IMR-90 (cell line): Measurements from ENCODE around the gene MTF1. TPM values are rescaled to one million over a fixed set of nuclear protein-coding genes. Genes with fewer than 3 reads are reported as not detected.

ENCODE experiments used
- ATAC-seq: fragments of 200-7000 bp; cut with Tn5 transposase; 2 replicates; pipeline ENCODE4 v1.9.1; 2020; ENCODE audit warnings: low read depth, mild to moderate bottlenecking, moderate library complexity
- BruUV-seq: library from RNA; stranded (reverse); fragments of 400-500 nt; replicated peaks from 2 replicates; lab custom pipeline; 2021; lab: Mats Ljungman, UMichigan
- CTCF ChIA-PET: fragments of 300-600 bp; formaldehyde crosslinking; extraction: SDS; loops from one replicate; lab custom pipeline; 2021; ENCODE audit warnings: antibody characterized with exemption; lab: Yijun Ruan, JAX
- POLR2A ChIA-PET: fragments of 300-600 bp; sonication (Branson Sonifier 250); formaldehyde crosslinking; loops from one replicate; lab custom pipeline; 2022; ENCODE audit warnings: antibody characterized with exemption; ENCODE audit not compliant: unreplicated experiment; lab: Charles Lee
- DNase-seq: peaks from one replicate; pipeline ENCODE4 v3.0.0; 2013
- H2AFZ ChIP-seq: replicated peaks from 2 replicates; pipeline ENCODE3; 2013; ENCODE audit warnings: low read length, mild to moderate bottlenecking; ENCODE audit not compliant: poor library complexity
- H2AK5ac ChIP-seq: 2 replicates; pipeline ENCODE4 v1.6.1; 2013; ENCODE audit warnings: low read depth, low read length, inconsistent platforms
- H2AK9ac ChIP-seq: replicated peaks from 2 replicates; pipeline ENCODE3; 2013; ENCODE audit warnings: mild to moderate bottlenecking, low read depth, low read length, moderate library complexity; ENCODE audit not compliant: poor library complexity
- H2BK120ac ChIP-seq: 2 replicates; pipeline ENCODE4 v1.6.1; 2013; ENCODE audit warnings: low read depth, low read length, inconsistent platforms
- H2BK15ac ChIP-seq: 3 replicates; pipeline ENCODE4 v1.6.1; 2013; ENCODE audit warnings: low read depth, low read length, inconsistent platforms
- H2BK20ac ChIP-seq: 2 replicates; pipeline ENCODE4 v1.6.1; 2013; ENCODE audit warnings: low read depth, mild to moderate bottlenecking, inconsistent platforms, low read length, moderate library complexity
- H2BK5ac ChIP-seq: 2 replicates; pipeline ENCODE4 v1.6.1; 2013; ENCODE audit warnings: mild to moderate bottlenecking, low read depth, low read length, inconsistent platforms; ENCODE audit not compliant: poor library complexity, severe bottlenecking
- H3K14ac ChIP-seq: replicated peaks from 2 replicates; pipeline ENCODE4 v1.6.1; 2013; ENCODE audit warnings: low read depth, low read length, inconsistent platforms
- H3K18ac ChIP-seq: 2 replicates; pipeline ENCODE4 v1.6.1; 2013; ENCODE audit warnings: low read depth, low read length, control low read depth
- H3K23ac ChIP-seq: 2 replicates; pipeline ENCODE4 v1.6.1; 2013; ENCODE audit warnings: low read depth, low read length, inconsistent platforms
- H3K27ac ChIP-seq: 2 replicates; pipeline ENCODE4 v1.5.1; 2013; ENCODE audit warnings: mild to moderate bottlenecking, control low read depth, low read length; ENCODE audit not compliant: insufficient read depth
- H3K27me3 ChIP-seq: 2 replicates; pipeline ENCODE4 v1.6.1; 2013; ENCODE audit warnings: low read length; ENCODE audit not compliant: control insufficient read depth, insufficient read depth
- H3K36me3 ChIP-seq: 2 replicates; pipeline ENCODE4 v1.6.1; 2013; ENCODE audit warnings: low read length, mixed read lengths; ENCODE audit not compliant: control insufficient read depth, insufficient read depth
- H3K4ac ChIP-seq: 2 replicates; pipeline ENCODE4 v1.6.1; 2013; ENCODE audit warnings: low read depth, low read length, inconsistent platforms
- H3K4me1 ChIP-seq: 2 replicates; pipeline ENCODE4 v1.6.1; 2013; ENCODE audit warnings: low read length, mixed read lengths; ENCODE audit not compliant: control insufficient read depth, insufficient read depth
- H3K4me2 ChIP-seq: 2 replicates; pipeline ENCODE4 v1.6.1; 2013; ENCODE audit warnings: low read depth, mild to moderate bottlenecking, control low read depth, low read length, moderate library complexity
- H3K4me3 ChIP-seq: 2 replicates; pipeline ENCODE4 v1.5.1; 2013; ENCODE audit warnings: low read depth, mild to moderate bottlenecking, control low read depth, low read length, moderate library complexity; ENCODE audit not compliant: insufficient read depth
- H3K56ac ChIP-seq: 2 replicates; pipeline ENCODE4 v1.6.1; 2013; ENCODE audit warnings: low read length, inconsistent platforms; ENCODE audit not compliant: insufficient read depth; ENCODE audit errors: extremely low read depth
- H3K79me1 ChIP-seq, 2 experiments: 2 replicates each; pipeline ENCODE4 v1.6.1; 2013; ENCODE audit warnings: low read length in 2 of 2, inconsistent platforms in 1 of 2, low read depth in 1 of 2
- H3K9ac ChIP-seq: 2 replicates; pipeline ENCODE4 v1.6.1; 2013; ENCODE audit warnings: low read depth, low read length, control low read depth
- H3K9me1 ChIP-seq: 2 replicates; pipeline ENCODE4 v1.6.1; 2013; ENCODE audit warnings: low read length, inconsistent platforms; ENCODE audit not compliant: insufficient read depth
- H3K9me3 ChIP-seq: 2 replicates; pipeline ENCODE4 v1.6.1; 2013; ENCODE audit warnings: low read length; ENCODE audit not compliant: control insufficient read depth, insufficient read depth
- H4K20me1 ChIP-seq: 2 replicates; pipeline ENCODE4 v1.6.1; 2013; ENCODE audit warnings: low read length, inconsistent platforms; ENCODE audit not compliant: insufficient read depth
- H4K5ac ChIP-seq: 2 replicates; pipeline ENCODE4 v1.6.1; 2013; ENCODE audit warnings: mild to moderate bottlenecking, low read depth, low read length, control low read depth
- H4K8ac ChIP-seq, 2 experiments: 2 replicates each; pipeline ENCODE4 v1.6.1; 2013; ENCODE audit warnings: low read depth in 2 of 2, low read length in 2 of 2, control low read depth in 1 of 2, inconsistent platforms in 1 of 2
- H4K91ac ChIP-seq: 2 replicates; pipeline ENCODE4 v1.6.1; 2013; ENCODE audit warnings: low read depth, low read length, inconsistent platforms; ENCODE audit not compliant: insufficient read depth
- BHLHE40 ChIP-seq: fragments of 150-350 bp; IDR thresholded peaks from 2 replicates; pipeline ENCODE4 v1.6.1; 2016; ENCODE audit warnings: mild to moderate bottlenecking, low read depth, low read length
- CEBPB ChIP-seq: IDR thresholded peaks from 2 replicates; pipeline ENCODE4 v1.6.1; 2012; ENCODE audit warnings: low read depth, low read length, improper control_type of control experiment
- CHD1 ChIP-seq: IDR thresholded peaks from 2 replicates; pipeline ENCODE4 v1.6.1; 2012; ENCODE audit warnings: low read depth, low read length, improper control_type of control experiment
- FOS ChIP-seq: fragments of 150-350 bp; IDR thresholded peaks from 2 replicates; pipeline ENCODE4 v1.6.1; 2016; ENCODE audit warnings: low read depth, low read length
- MAFK ChIP-seq: IDR thresholded peaks from 2 replicates; pipeline ENCODE4 v1.6.1; 2012; ENCODE audit warnings: low read depth, low read length, improper control_type of control experiment
- MAZ ChIP-seq: IDR thresholded peaks from 2 replicates; pipeline ENCODE4 v1.6.1; 2012; ENCODE audit warnings: low read depth, mild to moderate bottlenecking, low read length, improper control_type of control experiment, moderate library complexity, borderline replicate concordance
- MXI1 ChIP-seq: IDR thresholded peaks from 2 replicates; pipeline ENCODE4 v1.6.1; 2012; ENCODE audit warnings: low read depth, mild to moderate bottlenecking, low read length, moderate library complexity, borderline replicate concordance
- NFE2L2 ChIP-seq: fragments of 150-350 bp; IDR thresholded peaks from 2 replicates; pipeline ENCODE4 v1.6.1; 2016; ENCODE audit warnings: low read depth, mild to moderate bottlenecking, low read length
- POLR2A ChIP-seq: IDR thresholded peaks from 2 replicates; pipeline ENCODE4 v1.6.1; 2012; ENCODE audit warnings: mild to moderate bottlenecking, low read depth, low read length
- RAD21 ChIP-seq: IDR thresholded peaks from 2 replicates; pipeline ENCODE4 v1.6.1; 2012; ENCODE audit warnings: low read length, improper control_type of control experiment
- RCOR1 ChIP-seq: IDR thresholded peaks from 2 replicates; pipeline ENCODE4 v1.6.1; 2012; ENCODE audit warnings: mild to moderate bottlenecking, low read length, improper control_type of control experiment; ENCODE audit not compliant: insufficient replicate concordance
- RFX5 ChIP-seq: IDR thresholded peaks from 2 replicates; pipeline ENCODE4 v1.8.0; 2012; ENCODE audit warnings: low read depth, mild to moderate bottlenecking, low read length, moderate library complexity
- SMC3 ChIP-seq: fragments of 150-350 bp; IDR thresholded peaks from 2 replicates; pipeline ENCODE4 v1.6.1; 2016; ENCODE audit warnings: low read depth, mild to moderate bottlenecking, antibody characterized with exemption, low read length, moderate library complexity
- WGBS, 2 experiments: methylation state at CpG; one replicate each; pipeline versions ENCODE4 v1.1.5 to v1.1.7; 2013; ENCODE audit warnings: missing lambda C conversion rate in 2 of 2; ENCODE audit not compliant: insufficient read length in 1 of 2; ENCODE audit errors: extremely low coverage in 2 of 2; 5-methylcytosine and 5-hydroxymethylcytosine counted together
- dilution Hi-C: fragments of 300-500 bp; cut with HindIII; formaldehyde crosslinking; loops from one replicate; pipeline ENCODE4 v1.14.3; 2018; ENCODE audit warnings: low sequenced_read_pairs; ENCODE audit not compliant: unreplicated experiment
- in situ Hi-C: fragments of 300-500 bp; cut with MboI; formaldehyde crosslinking; loops from 3 replicates; pipeline ENCODE4 v1.14.3; 2019; ENCODE audit warnings: low sequenced_read_pairs, inconsistent platforms, mixed read lengths
- intact Hi-C: fragments of 100-400 bp; cut with micrococcal nuclease; formaldehyde crosslinking; loops from 2 replicates; pipeline ENCODE4 v1.10.0; 2022
- polyA plus RNA-seq, 3 experiments: library from polyadenylated mRNA; depleted of rRNA; stranded (reverse); fragments of >200 nt; gene quantifications; 2 replicates each; pipeline ENCODE4 v1.2.3, GENCODE V29; 2012; ENCODE audit warnings: low replicate concordance in 1 of 3
- total RNA-seq: library from RNA; depleted of rRNA; stranded (reverse); fragments of >200 nt; gene quantifications from 2 replicates; pipeline ENCODE4 v1.2.3, GENCODE V29; 2012
- TF ChIP-seq, protein P1 (sequence below): fragments of 150-350 bp; IDR thresholded peaks from 2 replicates; pipeline ENCODE4 v1.6.1; 2016; ENCODE audit warnings: low read depth, mild to moderate bottlenecking, low read length, moderate library complexity, borderline replicate concordance
- TF ChIP-seq, protein P2 (sequence below): fragments of 150-350 bp; IDR thresholded peaks from 2 replicates; pipeline ENCODE4 v1.6.1; 2017; ENCODE audit warnings: mild to moderate bottlenecking, antibody characterized with exemption, low read length, low read depth
- TF ChIP-seq, protein P3 (sequence below): conservative IDR thresholded peaks from 2 replicates; pipeline ENCODE4 v1.5.1; 2012; ENCODE audit warnings: mild to moderate bottlenecking, low read depth, low read length, improper control_type of control experiment

MTF1 gene
- total and polyA plus RNA-seq, 2 of the 4 experiments (the other 2 are of a cell fraction), result 2.3 to 4.7 TPM

DNA sequence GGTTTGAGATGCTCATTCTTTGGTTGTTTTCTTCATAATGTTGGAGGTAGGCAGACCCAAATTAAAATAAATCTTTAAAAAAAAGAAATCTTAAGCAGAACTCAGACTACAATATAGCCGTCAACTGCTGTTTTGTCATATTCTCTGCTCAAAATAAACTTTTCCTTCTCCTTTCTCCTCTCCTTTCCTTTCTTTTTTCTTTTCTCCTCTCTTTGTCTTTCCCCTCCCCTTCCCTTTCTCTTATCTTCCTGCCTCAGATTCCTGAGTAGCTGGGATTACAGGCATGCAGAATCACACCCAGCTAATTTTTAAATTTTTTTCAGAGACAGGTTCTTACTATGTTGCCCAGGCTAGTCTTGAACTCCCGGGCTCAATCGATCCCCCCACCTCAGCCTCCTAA lies 24.8 kb upstream of the MTF1 start:
- no peak overlapping the region for H3K14ac ChIP-seq
- in situ Hi-C loops (no loop called here), dilution Hi-C loops (no loop called here), intact Hi-C loops (no loop called here)
- no peaks in the 10 kb centered on the region for H3K9me1 ChIP-seq
- H3K9ac ChIP-seq, result no peak overlapping the region
- ATAC-seq (no peak), DNase-seq (no peak)
- H4K5ac ChIP-seq, result no peak overlapping the region
- no peak overlapping the region for H2AK9ac ChIP-seq
- H3K23ac ChIP-seq, result no peak overlapping the region
- no peak overlapping the region for H2BK20ac ChIP-seq
- no peak overlapping the region for H2BK5ac ChIP-seq
- CTCF ChIA-PET, result no interaction called here
- no peak overlapping the region for H2BK15ac ChIP-seq
- no peak overlapping the region for H4K8ac ChIP-seq
- H3K56ac ChIP-seq, result no peak overlapping the region
- no peak overlapping the region for H2AFZ ChIP-seq
- BruUV-seq, result no TSS peak
- H3K36me3 ChIP-seq, result peaks cover 61% of the 10 kb centered on the region
- no peaks in the 10 kb centered on the region for H3K79me1 ChIP-seq
- POLR2A ChIA-PET, result no interaction called here
- no peaks in the 10 kb centered on the region for H3K27me3 ChIP-seq
- no peak overlapping the region for H3K4me3 ChIP-seq
- H3K27ac ChIP-seq, result no peak overlapping the region
- no peak overlapping the region for H4K91ac ChIP-seq
- no peaks in the 10 kb centered on the region for H3K4me1 ChIP-seq
- no peak overlapping the region for H2AK5ac ChIP-seq
- no peak for TF ChIP-seq FOS
- no peak for TF ChIP-seq POLR2A
- no peak for TF ChIP-seq SMC3
- no peak for TF ChIP-seq CEBPB
- TF ChIP-seq RFX5, result no peak
- TF ChIP-seq, protein P1, sequence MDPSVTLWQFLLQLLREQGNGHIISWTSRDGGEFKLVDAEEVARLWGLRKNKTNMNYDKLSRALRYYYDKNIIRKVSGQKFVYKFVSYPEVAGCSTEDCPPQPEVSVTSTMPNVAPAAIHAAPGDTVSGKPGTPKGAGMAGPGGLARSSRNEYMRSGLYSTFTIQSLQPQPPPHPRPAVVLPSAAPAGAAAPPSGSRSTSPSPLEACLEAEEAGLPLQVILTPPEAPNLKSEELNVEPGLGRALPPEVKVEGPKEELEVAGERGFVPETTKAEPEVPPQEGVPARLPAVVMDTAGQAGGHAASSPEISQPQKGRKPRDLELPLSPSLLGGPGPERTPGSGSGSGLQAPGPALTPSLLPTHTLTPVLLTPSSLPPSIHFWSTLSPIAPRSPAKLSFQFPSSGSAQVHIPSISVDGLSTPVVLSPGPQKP, result no peak
- TF ChIP-seq RAD21, result no peak
- TF ChIP-seq NFE2L2, result no peak
- TF ChIP-seq CHD1, result no peak
- TF ChIP-seq MAZ, result no peak
- TF ChIP-seq MAFK, result no peak
- no peak for TF ChIP-seq MXI1
- TF ChIP-seq, protein P2, sequence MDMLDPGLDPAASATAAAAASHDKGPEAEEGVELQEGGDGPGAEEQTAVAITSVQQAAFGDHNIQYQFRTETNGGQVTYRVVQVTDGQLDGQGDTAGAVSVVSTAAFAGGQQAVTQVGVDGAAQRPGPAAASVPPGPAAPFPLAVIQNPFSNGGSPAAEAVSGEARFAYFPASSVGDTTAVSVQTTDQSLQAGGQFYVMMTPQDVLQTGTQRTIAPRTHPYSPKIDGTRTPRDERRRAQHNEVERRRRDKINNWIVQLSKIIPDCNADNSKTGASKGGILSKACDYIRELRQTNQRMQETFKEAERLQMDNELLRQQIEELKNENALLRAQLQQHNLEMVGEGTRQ, result no peak
- TF ChIP-seq, protein P3, sequence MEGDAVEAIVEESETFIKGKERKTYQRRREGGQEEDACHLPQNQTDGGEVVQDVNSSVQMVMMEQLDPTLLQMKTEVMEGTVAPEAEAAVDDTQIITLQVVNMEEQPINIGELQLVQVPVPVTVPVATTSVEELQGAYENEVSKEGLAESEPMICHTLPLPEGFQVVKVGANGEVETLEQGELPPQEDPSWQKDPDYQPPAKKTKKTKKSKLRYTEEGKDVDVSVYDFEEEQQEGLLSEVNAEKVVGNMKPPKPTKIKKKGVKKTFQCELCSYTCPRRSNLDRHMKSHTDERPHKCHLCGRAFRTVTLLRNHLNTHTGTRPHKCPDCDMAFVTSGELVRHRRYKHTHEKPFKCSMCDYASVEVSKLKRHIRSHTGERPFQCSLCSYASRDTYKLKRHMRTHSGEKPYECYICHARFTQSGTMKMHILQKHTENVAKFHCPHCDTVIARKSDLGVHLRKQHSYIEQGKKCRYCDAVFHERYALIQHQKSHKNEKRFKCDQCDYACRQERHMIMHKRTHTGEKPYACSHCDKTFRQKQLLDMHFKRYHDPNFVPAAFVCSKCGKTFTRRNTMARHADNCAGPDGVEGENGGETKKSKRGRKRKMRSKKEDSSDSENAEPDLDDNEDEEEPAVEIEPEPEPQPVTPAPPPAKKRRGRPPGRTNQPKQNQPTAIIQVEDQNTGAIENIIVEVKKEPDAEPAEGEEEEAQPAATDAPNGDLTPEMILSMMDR, result no peak
- no peak for TF ChIP-seq BHLHE40
- no peak for TF ChIP-seq RCOR1
- H3K9me3 ChIP-seq, result no peaks in the 10 kb centered on the region
- H3K4ac ChIP-seq, result no peak overlapping the region
- WGBS, 2 experiments, result 100% methylated on average over 2 of the region's 3 CpGs; no CpG with 5 or more reads in 1 of the 2 experiments
- H3K18ac ChIP-seq, result no peak overlapping the region
- H4K20me1 ChIP-seq, result no peaks in the 10 kb centered on the region
- H3K4me2 ChIP-seq, result no peak overlapping the region
- no peak overlapping the region for H2BK120ac ChIP-seq
